ENCODE results near the gene PRR4.

Gene PRR4, protein sequence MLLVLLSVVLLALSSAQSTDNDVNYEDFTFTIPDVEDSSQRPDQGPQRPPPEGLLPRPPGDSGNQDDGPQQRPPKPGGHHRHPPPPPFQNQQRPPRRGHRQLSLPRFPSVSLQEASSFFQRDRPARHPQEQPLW

DNA sequence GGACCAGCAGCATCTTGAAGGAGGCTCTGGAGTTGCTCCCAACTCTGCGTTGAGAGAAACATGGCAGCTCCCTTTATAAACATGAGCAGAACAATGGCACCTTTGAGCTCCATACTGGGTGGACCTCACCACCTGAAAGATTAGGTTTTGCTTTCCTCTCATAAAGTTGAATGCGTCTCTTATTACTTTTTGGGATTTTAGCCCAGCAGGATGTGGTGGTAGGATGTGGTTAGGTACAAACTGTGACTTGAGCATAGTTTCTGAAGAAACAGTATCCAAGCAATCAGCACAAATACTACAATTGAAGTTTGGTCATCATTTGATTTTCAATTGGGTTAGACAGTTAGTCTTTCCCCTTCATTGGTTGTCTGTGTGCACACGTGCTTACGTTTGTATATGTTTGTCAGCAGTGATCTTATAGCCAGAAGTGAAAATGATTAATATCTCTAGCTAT is at the start of gene PRR4:
PRR4 (minus strand) TSS at position 51 of the 454 bp plus-strand sequence; CDS start at position 13, 38 bp downstream.
- DNase-seq: no peak

DNA sequence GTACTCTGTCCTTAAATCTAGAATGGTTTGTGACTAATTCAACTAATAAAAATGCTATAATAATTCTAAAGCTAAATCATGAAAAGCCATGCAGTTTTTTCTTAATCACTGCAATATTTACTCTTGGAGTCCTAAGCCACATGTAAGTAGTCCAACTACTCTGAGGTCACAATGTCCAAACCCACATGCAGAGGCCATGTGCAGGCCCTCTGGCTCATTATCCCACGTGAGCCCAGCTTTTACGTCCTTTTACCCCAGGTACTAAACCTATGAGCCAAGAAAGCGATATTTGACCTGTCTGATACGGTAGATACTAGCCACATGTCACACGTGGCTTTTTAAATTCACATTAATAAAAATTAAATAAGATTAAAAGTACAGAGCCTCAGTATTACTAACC is 47.6 kb upstream of the PRR4 start:
- DNase-seq: no peak

DNA sequence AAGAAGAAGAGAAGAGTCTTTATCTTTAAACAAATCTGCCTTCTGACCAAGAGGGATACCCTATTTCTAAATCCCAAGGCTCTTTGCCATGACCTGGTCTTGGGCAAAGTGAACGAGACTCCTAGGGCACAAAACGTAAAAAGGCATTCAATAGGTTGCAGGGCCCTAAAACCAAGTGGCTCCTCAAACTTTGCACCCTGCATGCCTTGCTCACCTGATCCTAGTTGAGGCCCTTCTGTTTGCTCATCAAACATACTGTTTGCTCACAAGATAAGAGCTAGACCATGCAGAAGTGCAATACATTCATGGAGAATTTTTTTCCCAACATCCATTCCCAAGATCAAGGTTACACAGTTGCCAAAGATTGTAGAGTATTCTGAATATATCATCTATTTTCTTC is 42.7 kb upstream of the PRR4 start:
- DNase-seq: no peak

DNA sequence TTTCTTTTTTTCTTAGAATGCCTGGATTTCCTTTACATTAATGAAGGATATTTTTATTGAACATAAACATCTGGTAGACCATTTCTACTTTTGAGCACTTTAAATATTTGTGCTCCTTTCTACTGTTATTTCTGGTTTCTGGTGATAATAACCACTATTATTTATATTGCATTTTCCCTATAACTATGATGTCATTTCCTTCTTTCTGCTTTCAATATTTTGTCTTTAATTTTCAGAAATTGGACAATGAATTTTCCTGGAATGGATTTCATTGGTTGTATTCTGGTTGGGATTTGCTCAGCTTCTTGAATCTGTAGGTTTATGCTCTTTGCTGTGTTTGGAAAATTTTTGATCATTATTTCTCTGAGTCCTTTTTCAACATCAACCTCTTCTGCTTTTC is 40.0 kb upstream of the PRR4 start:
- DNase-seq: no peak

DNA sequence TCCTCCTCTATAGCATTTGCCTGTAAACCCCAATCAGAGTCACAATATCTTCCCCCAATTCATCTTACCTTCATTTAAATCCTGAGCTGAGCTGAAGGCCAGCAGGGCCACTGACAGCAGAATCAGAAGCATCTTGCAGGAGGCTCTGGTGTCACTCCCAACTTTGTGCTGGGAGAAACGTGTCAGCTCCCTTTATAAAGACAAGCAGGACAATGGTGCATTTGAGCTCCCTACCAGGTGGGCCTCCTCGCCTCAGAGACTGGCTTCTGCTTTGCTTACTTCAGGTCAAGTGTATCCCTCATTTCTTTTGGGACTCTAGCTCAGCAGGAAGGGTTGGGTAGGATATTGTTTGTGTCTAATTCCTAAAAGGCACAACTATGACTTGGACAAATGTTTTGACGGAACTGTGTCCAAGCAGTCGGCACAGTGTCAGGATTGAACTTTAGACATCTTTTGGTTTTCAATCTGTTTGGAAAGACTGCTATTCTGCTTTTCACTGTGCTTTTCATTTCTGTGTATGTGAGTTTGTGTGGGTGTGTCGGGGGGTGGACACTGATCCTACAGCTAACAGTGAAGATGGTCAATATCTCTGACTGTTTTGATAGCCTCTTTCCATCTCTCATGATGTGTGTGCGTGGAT is 34.9 kb upstream of the PRR4 start, which contains the start of gene PRH1:
PRH1 (minus strand) TSS at position 170 of the 640 bp plus-strand sequence; CDS start at position 132, 38 bp downstream.
- DNase-seq: no peak

DNA sequence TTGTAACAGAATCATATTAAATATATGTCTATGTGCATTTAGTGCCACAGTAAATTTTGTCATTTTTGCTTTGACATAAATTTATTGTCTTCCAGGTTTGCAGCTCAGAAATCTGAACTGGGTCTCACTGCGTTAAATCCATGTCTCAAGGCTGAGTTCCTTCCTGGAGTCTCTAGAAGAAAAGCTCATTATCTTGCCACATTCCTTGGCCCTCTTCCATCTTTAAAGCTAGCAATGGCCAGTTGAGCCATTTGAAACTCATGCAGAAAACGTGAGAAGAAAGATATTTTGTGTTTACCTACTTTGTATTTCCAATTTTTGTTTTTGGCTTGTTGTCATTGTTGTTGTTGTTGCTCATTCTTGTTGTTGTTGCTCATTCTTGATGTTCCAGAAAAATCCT is 24.1 kb upstream of the PRR4 start:
- no peak for DNase-seq

DNA sequence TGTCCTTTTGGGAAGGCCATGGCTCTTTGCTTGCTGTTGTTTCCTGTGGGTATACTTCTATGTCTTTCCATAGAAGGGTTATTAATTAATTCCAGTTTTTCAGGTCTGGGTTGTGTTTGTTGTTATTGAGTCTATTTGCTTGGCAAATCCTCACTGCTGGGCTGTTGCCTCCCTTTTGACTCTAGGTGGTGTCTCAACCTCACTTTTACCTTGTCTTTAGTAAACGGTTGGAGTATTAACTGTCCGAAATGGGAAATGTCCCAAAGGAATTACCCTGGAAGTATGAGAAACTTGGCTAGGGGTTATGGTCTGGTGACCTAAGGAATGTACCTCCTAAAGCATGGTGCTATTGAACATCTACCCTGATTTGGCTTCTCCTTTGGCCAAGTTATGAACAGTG is 18.1 kb upstream of the PRR4 start:
- no peak for DNase-seq

DNA sequence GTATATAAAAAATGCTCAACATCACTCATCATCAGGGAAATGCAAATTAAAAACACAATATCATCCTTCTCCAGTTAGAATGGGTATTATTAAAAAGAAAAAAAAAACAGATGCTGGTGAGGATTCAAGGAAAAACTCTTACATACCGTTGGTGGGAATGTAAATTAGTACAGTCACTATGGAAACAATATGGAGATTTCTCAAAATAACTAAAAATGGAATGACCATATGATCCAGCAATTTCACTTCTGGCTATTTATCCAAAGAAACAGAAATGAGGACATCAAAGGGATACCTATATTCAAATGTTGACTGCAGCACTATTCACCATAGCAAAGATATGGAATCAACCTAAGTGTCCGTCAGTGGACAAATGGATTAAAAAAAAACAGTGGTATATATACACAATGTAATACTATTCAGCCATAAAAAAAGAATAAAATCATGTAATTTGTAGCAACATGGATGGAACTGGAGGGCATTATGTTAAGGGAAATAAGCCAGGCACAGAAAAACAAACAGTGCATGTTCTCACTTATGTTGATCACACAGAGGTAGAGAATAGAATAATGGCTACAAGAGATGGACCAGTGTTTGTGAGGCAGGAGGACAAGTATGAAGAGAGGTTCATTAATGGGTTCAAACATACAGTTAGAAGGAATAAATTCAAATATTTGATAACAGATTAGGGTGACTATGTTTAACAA is 14.4 kb upstream of the PRR4 start:
- no peak for DNase-seq

DNA sequence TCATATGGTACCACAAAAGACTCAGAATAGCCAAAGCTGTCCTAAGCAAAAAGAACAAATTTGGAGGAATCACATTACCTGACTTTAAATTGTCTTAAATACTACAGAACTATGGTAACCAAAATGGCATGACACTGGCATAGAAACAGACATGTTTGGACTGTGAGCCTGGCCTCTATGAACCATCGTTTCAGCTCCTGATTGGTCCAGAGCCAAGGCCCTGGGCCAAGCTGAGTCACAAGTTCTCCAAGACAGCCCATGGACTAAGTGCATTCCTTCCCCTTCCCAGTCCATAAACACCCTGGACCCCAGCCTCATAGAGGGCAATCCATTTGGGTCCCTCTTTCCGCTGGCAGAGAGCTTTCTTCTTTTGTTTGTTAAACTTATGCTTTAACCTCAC is 12.1 kb upstream of the PRR4 start:
- DNase-seq: no peak

DNA sequence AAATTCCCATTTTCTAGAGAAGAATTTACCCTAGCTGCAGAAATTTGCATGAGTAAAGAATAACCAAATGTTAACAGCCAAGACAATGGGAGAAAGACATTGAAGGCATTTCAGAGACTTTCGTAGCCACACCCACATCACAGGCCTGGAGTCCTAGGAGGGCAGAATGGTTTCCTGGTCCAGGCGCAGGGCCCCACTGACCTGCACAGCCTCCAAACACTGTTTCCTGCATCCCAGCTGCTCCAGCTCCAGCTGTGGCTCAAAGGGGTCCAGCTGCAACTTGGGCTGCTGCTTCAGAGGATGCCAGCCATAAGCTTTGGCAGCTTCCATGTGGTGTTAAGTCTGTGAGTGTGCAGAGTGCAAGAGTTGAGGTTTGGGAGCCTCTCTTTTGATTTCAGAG is 6.5 kb upstream of the PRR4 start:
- DNase-seq: no peak

DNA sequence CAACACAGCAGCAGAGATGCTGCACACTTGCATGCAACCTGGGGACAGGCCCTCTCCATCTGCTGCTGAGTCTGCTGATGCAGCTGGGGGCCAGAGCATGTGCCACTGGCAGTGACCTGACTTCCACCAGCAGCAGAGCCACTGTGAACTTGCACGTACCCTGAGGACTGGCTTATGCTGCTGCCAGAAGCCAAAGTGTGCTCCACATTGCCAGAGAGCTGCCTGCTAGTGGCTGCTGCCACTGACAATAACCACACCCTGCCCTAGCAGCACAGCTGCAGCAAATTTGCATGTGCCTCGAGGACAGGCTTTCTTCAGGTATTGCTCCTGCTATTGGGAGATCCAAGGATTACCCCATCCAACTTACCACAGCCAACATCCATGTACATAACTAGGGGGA is 4.5 kb upstream of the PRR4 start:
- no peak for DNase-seq

DNA sequence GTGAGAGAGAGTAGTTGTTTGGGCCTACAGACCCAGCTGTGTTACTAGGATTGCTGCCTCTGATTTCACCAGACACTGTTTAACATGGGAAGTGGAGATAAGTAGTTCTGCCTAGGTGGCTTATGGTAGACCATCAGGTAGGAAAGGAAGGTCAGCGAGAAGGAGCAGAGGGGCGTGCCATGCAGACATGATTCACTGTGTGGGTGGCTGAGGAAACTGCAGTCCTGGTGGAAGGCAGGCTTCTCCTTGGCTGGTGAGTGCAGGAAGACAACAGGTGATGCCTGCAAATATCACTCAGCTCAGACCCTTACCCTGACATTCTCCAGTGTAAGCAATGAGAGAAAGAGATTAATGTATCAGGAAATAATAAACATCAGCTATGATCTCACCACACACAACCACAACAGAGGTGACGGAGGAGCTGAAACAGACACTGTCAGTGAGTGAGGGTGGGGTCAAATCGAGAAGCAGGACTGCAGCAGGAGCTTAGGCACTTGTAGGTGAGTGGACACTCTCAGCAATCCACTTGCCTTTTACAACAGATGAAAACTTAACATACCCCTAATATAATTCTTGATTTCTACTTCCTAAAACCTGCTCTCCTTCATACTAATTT is 2.1 kb upstream of the PRR4 start:
- no peak for DNase-seq

DNA sequence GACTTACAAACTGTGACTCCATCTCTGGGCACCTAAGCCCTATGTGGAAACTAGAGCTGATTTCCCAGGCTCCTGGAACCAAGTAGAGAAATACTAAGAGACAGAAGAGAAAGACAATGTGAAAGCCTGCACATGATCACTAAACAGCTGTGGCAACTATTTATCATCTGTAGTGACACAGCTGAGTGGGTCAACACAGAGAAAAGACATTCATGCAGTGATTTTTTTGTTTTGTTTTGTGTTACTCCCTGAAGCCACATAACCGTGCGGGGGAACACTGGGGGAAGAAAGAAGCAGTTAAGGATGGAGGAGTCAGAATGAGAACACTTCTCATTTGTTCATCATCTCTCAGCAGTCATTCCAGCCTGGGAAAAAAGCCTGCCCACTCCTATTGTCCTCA is 1.5 kb downstream of the PRR4 start:
- DNase-seq: no peak

DNA sequence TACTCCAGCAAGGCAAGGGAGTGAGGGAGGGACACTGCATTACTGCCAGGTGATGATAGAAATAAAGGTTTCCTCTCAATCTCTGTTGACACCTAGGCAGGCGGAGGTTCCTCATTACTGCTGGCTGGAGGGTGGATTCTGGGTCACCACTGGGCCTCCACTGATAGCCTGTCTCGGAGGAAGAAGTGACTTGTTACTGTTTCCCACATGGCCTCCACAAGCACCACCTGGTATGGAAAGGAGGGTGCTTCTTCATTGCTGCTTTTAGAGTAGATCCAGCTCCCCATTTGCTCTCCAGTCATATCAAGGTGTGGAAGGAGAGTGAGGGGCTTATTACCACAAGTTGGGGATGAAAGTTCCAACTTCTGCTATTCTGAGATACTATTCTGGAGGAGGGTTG is 6.4 kb downstream of the PRR4 start:
- DNase-seq: no peak

DNA sequence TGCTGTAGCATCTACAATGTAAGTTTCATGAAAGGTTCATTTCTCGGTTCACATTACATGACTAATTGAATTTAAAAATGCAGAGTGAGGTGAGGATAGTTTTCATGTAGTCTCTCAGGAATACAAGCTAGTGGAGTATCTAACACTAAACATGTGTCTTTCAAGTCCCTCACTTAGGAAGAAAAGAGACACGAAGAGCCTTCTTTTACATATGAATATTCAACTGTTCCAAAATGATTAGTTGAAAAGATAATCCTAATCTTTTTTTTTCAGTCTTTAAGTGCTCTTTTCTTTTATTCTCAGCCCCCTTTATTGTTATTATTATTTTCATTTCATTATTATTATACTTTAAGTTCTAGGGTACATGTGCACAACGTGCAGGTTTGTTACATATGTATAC is 10.8 kb downstream of the PRR4 start:
- no peak for DNase-seq

DNA sequence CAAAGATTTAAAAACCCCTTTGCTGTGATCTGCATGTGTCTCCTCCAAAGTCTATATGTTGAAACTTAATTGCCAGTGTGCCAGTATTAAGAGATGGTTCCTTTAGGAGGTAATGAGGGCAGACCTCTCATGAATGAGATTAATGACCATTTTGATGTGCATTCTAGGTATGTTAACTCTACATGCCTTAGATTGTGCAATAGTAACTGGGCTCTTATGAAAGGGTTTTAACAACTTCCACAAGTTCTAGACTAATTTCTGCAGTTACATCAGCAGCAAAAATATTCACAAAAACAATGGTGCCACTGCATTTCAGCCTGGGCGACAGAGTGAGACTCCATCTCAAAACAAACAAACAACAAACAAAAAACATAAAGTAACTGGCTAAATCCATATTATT is 19.3 kb downstream of the PRR4 start:
- DNase-seq: no peak

DNA sequence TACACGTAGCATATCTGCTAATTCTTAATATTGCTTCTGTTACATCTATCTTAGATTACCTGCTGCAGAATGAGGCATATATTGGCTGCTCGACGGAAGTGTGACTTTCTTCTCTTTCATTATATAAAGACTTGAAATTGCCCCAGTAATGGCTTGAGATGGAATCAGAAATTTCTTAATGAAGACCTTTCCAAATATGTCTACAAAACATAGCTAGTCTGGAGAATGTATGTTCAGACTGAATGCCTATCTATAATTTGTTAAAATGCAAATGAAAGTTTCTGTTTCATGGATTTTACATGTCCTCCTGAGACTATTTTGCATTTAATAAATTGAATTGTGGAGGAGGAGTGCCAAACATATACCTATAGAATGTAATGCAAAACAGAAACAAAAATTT is 23.0 kb downstream of the PRR4 start, which contains the start of gene TAS2R10:
TAS2R10 (minus strand) TSS at position 101 of the 400 bp plus-strand sequence; CDS start at position 12, 89 bp downstream.
- no peak for DNase-seq

DNA sequence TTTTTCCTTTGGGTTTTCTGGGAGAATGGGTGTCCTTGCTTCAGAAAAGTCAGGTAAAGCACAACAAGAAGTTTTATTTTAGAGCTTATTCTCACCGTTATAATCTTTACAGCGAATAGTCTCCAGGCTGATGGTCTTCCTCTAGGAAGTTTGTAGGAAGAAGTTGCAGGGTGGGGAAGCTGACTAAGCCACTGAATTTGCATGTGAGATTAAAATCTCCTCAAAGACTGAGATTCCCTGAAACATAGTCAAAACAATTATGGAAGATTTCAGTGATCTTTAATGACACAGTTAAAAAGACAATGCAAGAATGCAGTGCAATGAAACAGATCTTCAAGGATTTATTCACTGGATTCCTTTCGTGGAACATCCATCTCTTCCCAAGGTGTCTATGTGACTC is 24.3 kb downstream of the PRR4 start:
- DNase-seq: no peak

DNA sequence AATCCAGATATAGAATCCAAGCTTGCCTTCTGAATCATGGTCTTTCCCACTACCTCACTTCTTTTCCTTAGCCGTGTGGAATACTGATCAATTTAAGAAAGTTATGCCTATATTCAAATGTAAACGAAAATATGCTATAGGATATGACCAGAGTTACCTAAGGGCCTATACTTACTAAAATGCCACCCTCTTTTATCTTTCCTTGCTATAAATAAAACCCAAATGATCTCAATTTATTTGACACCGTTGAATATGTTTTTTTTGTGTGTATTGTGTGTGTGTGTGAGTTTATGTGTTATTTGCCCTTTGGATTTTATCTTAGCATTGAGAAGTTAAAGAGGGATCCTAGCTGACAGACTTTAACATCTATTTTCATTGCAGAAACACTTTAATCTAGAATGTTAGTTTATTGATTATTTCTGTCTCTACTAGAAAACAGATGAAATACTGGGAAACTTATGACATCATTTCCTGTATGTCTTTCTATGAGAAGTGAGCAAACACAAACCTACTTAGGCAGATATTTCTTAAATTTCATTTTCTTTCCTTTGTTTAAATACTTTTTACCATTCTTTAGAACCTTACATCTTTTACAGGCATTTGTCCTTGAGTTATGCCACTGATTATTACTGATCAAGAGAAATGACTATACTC is 37.3 kb downstream of the PRR4 start:
- DNase-seq: no peak

DNA sequence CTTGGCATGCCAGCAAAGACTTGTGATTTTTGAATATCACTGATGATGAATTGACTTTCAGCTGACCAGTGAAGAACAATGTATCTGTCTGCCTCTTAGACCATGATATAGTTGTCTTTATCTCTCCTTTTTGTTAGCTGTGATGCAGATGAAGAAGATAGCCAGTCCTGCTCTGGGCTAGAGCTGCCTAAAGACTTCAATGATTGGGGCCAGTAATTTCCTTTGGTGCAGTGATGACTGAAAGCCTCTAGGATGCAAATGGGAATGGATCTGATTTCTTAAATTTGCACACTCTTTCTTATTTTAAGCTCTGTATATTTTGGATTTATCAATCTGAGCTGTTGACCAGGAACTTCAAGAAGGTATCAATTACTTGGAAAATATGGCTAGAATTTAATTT is 39.2 kb downstream of the PRR4 start, which contains the start of gene TAS2R9:
TAS2R9 (minus strand) TSS at position 101 of the 400 bp plus-strand sequence; CDS start at position 8, 93 bp downstream.
- no peak for DNase-seq

DNA sequence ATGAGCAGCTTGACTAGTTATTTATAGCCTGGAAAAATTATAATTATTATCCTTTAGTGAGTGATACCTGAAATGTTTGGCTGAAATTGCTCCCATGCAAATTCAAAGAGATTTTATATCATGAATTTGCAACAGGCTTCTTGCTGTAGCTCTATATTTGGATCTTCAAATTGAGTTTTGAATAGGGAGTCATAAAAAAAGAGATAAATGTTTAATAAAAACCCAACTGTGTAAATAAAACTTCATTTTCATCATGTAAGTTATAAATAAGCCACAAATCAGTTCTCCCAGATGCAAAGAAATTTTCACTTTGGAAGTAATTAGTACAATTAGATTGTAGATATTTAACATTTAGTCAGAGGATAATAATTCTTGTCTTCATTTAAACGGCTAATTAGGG is 42.1 kb downstream of the PRR4 start, which contains the start of gene TAS2R8:
TAS2R8 (minus strand) TSS at position 101 of the 400 bp plus-strand sequence. CDS start 306 bp downstream, outside the sequence.
- no peak for DNase-seq

DNA sequence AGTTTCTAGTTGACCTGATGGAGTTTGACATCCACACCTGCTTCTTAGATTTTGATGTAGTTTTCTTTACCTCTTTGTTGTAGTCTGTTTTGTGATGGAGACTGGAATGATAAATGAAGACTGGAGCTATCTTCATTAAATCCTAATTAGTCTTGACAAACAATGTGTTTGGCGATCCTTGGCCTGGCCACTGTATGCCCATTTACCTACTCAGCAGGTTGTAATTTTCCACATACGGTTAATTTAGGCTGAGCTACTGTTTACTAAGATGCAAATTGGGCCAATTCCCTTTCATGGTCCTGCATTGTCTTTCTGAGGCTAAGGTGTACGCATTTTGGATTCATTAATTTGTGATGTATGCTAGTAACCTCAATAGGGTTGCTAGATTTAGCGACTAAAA is 46.7 kb downstream of the PRR4 start, which contains the start of gene TAS2R7:
TAS2R7 (minus strand) TSS at position 41 of the 400 bp plus-strand sequence. CDS start 57 bp downstream, outside the sequence.
- no peak for DNase-seq

DNA sequence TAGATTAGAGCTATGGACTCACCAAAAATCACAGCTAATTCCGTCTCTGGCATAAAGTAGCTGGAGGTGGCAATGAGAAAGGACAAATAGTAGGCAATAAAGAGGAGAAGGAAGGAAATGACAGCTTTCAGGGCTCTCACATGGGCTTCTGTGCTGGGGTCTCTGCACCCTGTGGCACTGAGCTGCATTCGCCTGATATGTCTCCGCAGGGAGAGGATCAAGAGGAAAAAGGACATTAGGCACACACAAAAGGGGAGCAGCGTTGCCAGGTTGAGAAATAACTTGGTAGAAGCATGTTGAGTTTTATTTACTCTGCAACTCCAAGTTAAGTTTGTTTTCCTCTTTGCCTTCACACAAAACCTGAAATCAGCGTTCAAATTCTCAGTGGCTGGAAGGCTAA is 47.5 kb downstream of the PRR4 start:
- no peak for DNase-seq
